HEK293 (cell line): ENCODE measurements around the gene MSH5.

Experiments used
- CTCF ChIP-seq: fragments of 450-650 bp; formaldehyde crosslinking; IDR thresholded peaks from 2 replicates; pipeline ENCODE4 v1.5.1; 2016; ENCODE audit warnings: missing biosample characterization, missing genetic modification characterization
- YY1 ChIP-seq: fragments of 450-650 bp; formaldehyde crosslinking; IDR thresholded peaks from 2 replicates; pipeline ENCODE4 v1.5.1; 2018; ENCODE audit warnings: missing biosample characterization, missing genetic modification characterization
- ZNF623 ChIP-seq: fragments of 450-650 bp; formaldehyde crosslinking; IDR thresholded peaks from 2 replicates; pipeline ENCODE4 v1.5.1; 2016; ENCODE audit warnings: missing biosample characterization, missing genetic modification characterization
- ZNF629 ChIP-seq: fragments of 450-650 bp; formaldehyde crosslinking; IDR thresholded peaks from 2 replicates; pipeline ENCODE4 v1.5.1; 2017; ENCODE audit warnings: missing biosample characterization, missing genetic modification characterization
- ZNF670 ChIP-seq: fragments of 450-650 bp; formaldehyde crosslinking; IDR thresholded peaks from 2 replicates; pipeline ENCODE4 v1.5.1; 2016; ENCODE audit warnings: missing biosample characterization, missing genetic modification characterization, low read depth
- ZNF768 ChIP-seq: fragments of 450-650 bp; formaldehyde crosslinking; IDR thresholded peaks from 2 replicates; pipeline ENCODE4 v1.5.1; 2018; ENCODE audit warnings: missing biosample characterization, mild to moderate bottlenecking, missing genetic modification characterization
- ZNF792 ChIP-seq: fragments of 450-650 bp; formaldehyde crosslinking; IDR thresholded peaks from 2 replicates; pipeline ENCODE4 v1.5.1; 2016; ENCODE audit warnings: missing biosample characterization, missing genetic modification characterization
- TF ChIP-seq, protein P1 (sequence below): fragments of 450-650 bp; formaldehyde crosslinking; IDR thresholded peaks from 2 replicates; pipeline ENCODE4 v1.5.1; 2016; ENCODE audit warnings: missing biosample characterization, missing genetic modification characterization

DNA sequence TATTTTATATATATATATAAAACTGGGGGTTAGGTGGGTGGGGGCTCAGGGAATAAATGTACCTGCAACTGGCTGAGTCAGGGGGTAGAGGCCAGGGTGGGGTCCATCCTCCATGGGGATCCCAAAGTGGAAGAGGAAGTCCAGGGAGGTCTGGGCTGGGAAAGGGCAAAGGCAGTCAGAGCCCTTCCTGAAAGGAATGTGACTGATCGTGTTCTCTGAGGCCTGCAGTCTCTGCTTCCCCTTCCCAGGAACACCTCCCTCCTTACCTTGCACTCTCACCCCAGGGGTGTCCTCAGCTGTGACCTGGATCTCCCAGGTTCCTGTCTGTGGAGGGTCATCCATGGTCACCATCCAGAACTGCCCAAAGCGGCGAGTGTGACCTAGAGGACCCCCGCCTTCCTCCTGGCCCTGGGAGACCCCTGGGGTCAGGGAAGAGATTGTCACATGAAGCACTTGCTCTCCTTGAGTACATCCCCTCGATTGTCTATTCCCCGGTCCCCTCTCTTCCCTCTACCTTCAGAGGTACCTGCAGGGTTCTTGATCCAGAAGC, 27.4 kb downstream of the MSH5 start:
- TF ChIP-seq CTCF (tag by site-specific recombination), result no peak
- no peak for TF ChIP-seq YY1
- no peak for TF ChIP-seq ZNF629 (tag by site-specific recombination)
- TF ChIP-seq ZNF792 (tag by site-specific recombination), result no peak
- no peak for TF ChIP-seq ZNF670 (tag by site-specific recombination)
- TF ChIP-seq ZNF768 (tag by site-specific recombination), result no peak
- TF ChIP-seq, protein P1, sequence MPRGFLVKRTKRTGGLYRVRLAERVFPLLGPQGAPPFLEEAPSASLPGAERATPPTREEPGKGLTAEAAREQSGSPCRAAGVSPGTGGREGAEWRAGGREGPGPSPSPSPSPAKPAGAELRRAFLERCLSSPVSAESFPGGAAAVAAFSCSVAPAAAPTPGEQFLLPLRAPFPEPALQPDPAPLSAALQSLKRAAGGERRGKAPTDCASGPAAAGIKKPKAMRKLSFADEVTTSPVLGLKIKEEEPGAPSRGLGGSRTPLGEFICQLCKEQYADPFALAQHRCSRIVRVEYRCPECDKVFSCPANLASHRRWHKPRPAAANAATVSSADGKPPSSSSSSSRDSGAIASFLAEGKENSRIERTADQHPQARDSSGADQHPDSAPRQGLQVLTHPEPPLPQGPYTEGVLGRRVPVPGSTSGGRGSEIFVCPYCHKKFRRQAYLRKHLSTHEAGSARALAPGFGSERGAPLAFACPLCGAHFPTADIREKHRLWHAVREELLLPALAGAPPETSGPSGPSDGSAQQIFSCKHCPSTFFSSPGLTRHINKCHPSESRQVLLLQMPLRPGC (tag by site-specific recombination), result no peak
- no peak for TF ChIP-seq ZNF623
